GM12892 (cell line): ENCODE data around the gene PNPLA8.

Experiments used
- POLR2A ChIP-seq: IDR thresholded peaks from 2 replicates; pipeline ENCODE4 v1.6.1; 2011; ENCODE audit warnings: low read depth, low read length, control low read depth
- POLR2AphosphoS5 ChIP-seq: IDR thresholded peaks from 2 replicates; pipeline ENCODE4 v1.6.1; 2011; ENCODE audit warnings: low read depth, low read length, control low read depth
- TAF1 ChIP-seq: IDR thresholded peaks from 2 replicates; pipeline ENCODE4 v1.6.1; 2011; ENCODE audit warnings: low read depth, mild to moderate bottlenecking, control low read depth, low read length, borderline replicate concordance

- TF ChIP-seq POLR2A, result no peak
- TF ChIP-seq POLR2AphosphoS5, result no peak
- TF ChIP-seq TAF1, result no peak
Measured at GRCh38 chr7:108487646-108488045, 38.3 kb downstream of the PNPLA8 start.
